ENCODE measurements around the gene UNK. TPM values are rescaled to one million over a fixed set of nuclear protein-coding genes. Genes with fewer than 3 reads are reported as not detected.

The UNK gene
- total RNA-seq, 1 experiment from 2014 or later = 16.0 TPM

GRCh38 chr17:75783803-75784472, 668 bp upstream of the UNK start:
- intact Hi-C loops (cut with micrococcal nuclease) = no loop called here
- CTCF ChIA-PET = interaction anchor here (0.6 to 2.1 kb wide), 13 partner anchors 19 to 993 kb away, joined by 3 to 6 read pairs (median 4); partner anchors contain the start of genes GALK1 and WBP2
- H3K36me3 Mint-ChIP-seq (ENCODE audit: insufficient read depth, unreplicated experiment) = peaks cover 24% of the 10 kb centered on the region
- H3K4me3 Mint-ChIP-seq (ENCODE audit: unreplicated experiment) = peak overlapping the region; percentile 80
- peaks cover 19% of the 10 kb centered on the region for H3K4me1 Mint-ChIP-seq (ENCODE audit: insufficient read depth, unreplicated experiment)
- no peaks in the 10 kb centered on the region for H3K9me3 Mint-ChIP-seq (ENCODE audit: unreplicated experiment)
- BruUV-seq (replicated peaks) = no TSS peak
- no peak for TF ChIP-seq CTCF (IDR thresholded peaks at IDR 0.05; ENCODE audit: unreplicated experiment)
- no peaks in the 10 kb centered on the region for H3K27me3 Mint-ChIP-seq (ENCODE audit: insufficient read depth, unreplicated experiment)
- peak overlapping the region; percentile 96 for H3K27ac Mint-ChIP-seq (ENCODE audit: low read depth, unreplicated experiment)
- POLR2A ChIA-PET = interaction anchor here (0.7 to 6.0 kb wide), 22 partner anchors 8 to 481 kb away, joined by 3 to 91 read pairs (median 6); partner anchors contain the start of genes ACOX1, FBF1, GALK1 and ITGB4
- no peak for DNase-seq (ENCODE audit: unreplicated experiment)

GRCh38 chr17:75785016-75785890, 647 bp downstream of the UNK start:
- POLR2A ChIA-PET = interaction anchor here (0.6 to 6.0 kb wide), 24 partner anchors 8 to 554 kb away, joined by 3 to 91 read pairs (median 5); partner anchors contain the start of genes GALK1, ITGB4, RECQL5 and SAP30BP
- DNase-seq (ENCODE audit: unreplicated experiment) = peak; percentile 89
- Mint-ChIP-seq H3K4me3 (ENCODE audit: unreplicated experiment) (peak overlapping the region; percentile 80), H3K4me1 (ENCODE audit: insufficient read depth, unreplicated experiment) (peaks cover 15% of the 10 kb centered on the region), H3K9me3 (ENCODE audit: unreplicated experiment) (no peaks in the 10 kb centered on the region), H3K36me3 (ENCODE audit: insufficient read depth, unreplicated experiment) (peaks cover 11% of the 10 kb centered on the region), H3K27me3 (ENCODE audit: insufficient read depth, unreplicated experiment) (no peaks in the 10 kb centered on the region), H3K27ac (ENCODE audit: low read depth, unreplicated experiment) (peak overlapping the region; percentile 96)
- CTCF ChIA-PET = interaction anchor here (1.2 to 1.7 kb wide), 3 partner anchors 20 to 112 kb away, joined by 3 to 5 read pairs (median 4); partner anchors contain the start of genes GALK1 and WBP2
- intact Hi-C loops (cut with micrococcal nuclease) = no loop called here
- TF ChIP-seq CTCF (IDR thresholded peaks at IDR 0.05; ENCODE audit: unreplicated experiment) = no peak
- BruUV-seq (replicated peaks) = TSS peak; percentile 63

- CTCF ChIA-PET = interaction anchor here (0.6 to 1.5 kb wide), 5 partner anchors 8 to 57 kb away, joined by 3 to 6 read pairs (median 4); no protein-coding TSS in a partner anchor
Measured at GRCh38 chr17:75791254-75791653, 6.6 kb downstream of the UNK start.

More at GRCh38 chr17:75791254-75791653, 6.6 kb downstream of the UNK start:
- POLR2A ChIA-PET = interaction anchor here (1.4 to 3.0 kb wide), 4 partner anchors 12 to 81 kb away, joined by 3 to 9 read pairs (median 6); partner anchors contain the start of gene WBP2
- Mint-ChIP-seq H3K27me3 (ENCODE audit: insufficient read depth, unreplicated experiment) (no peaks in the 10 kb centered on the region), H3K4me1 (ENCODE audit: insufficient read depth, unreplicated experiment) (peaks cover 1% of the 10 kb centered on the region), H3K4me3 (ENCODE audit: unreplicated experiment) (no peak overlapping the region), H3K9me3 (ENCODE audit: unreplicated experiment) (no peaks in the 10 kb centered on the region), H3K36me3 (ENCODE audit: insufficient read depth, unreplicated experiment) (peaks cover 2% of the 10 kb centered on the region), H3K27ac (ENCODE audit: low read depth, unreplicated experiment) (no peak overlapping the region)
- no TSS peak for BruUV-seq (replicated peaks)
- intact Hi-C loops (cut with micrococcal nuclease) = no loop called here
- DNase-seq (ENCODE audit: unreplicated experiment) = no peak
- no peak for TF ChIP-seq CTCF (IDR thresholded peaks at IDR 0.05; ENCODE audit: unreplicated experiment)
